Astrocyte of the hippocampus (primary cell): ENCODE data around the gene TANC1.

ENCODE experiments used
- DNase-seq: peaks from one replicate; pipeline ENCODE4 v3.0.0; 2011; ENCODE audit warnings: low read depth, low spot score

Gene TANC1

DNA sequence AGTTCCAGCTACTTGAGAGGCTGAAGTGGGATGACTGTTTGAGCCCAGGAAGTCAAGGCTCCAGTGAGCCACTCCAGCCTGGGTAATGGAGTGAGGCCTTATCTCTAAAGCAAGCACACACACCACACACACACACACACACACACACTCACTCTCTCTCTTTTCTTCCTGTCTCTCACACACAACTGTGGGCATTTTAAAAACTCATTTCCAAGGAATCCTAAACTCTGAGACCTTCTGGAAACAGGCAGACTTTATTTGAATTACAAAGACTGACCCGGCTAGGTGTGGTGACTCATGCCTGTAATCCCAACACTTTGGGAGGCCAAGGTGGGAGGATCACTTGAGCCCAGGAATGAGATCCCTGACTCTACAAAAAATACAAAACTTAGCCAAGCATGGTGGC lies 296.7 kb downstream of the TANC1 start:
- DNase-seq, result peak; percentile 74

DNA sequence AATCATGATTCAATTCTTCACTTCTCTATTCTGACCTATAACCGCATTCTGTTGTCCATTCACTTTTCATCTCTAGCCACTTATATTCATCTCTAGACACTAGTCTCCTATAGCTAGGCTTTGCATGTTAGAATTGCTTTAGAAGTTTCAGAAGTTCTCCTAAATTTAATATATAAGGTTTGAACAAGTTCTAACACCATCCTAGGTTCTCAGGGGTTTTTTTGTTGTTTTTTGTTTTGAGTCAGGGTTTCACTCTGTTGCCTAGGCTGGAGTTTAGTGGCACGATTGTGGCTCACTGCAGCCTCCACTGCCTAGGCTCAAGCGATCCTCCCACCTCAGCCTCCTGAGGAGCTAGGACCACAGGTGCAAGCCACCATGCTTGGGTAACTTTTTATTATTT lies 298.1 kb downstream of the TANC1 start:
- no peak for DNase-seq

DNA sequence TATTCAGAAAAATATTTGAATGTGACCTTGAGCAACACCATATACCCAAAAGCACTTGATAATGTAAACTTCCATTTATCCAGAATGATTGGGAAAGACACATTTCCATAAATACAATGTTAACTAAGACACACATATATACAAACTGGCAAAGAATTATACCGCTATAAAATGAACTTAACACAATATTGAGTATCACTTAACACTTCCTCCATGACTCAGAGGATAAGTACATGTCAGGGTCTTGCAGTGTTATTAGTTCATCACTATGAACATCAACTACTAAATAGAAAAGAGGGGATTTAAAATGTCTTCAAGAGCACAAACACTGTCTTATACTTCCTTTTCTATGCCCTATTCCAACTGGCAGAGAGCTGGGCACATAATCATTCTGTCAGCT lies 299.5 kb downstream of the TANC1 start:
- DNase-seq, result no peak

DNA sequence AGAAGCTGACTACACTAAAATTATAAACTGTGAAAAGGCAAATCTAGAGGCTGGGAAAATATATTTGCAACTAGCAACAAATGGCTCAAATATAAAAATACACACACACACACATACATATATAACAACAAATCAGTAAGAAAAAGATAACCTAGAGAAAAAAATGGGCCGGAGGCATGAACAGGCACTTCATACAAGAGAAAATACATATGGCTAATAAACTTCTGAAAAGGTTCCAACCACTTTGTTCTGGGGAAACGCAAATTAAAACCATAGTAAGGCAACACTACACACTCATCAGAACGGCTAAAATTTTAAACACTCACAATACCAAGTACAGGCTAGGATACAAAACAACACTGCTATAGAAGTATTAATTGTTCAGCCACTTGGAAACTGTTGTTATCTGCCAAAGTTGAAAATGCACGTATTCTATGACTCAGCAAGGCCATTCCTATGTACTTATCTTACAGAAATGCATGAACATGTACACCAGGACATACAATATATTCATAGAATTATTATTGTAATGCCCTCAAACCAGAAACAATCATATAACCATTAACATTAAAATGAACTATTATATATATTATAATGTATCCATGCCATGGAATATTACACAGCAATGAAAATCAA lies 302.4 kb downstream of the TANC1 start:
- no peak for DNase-seq

DNA sequence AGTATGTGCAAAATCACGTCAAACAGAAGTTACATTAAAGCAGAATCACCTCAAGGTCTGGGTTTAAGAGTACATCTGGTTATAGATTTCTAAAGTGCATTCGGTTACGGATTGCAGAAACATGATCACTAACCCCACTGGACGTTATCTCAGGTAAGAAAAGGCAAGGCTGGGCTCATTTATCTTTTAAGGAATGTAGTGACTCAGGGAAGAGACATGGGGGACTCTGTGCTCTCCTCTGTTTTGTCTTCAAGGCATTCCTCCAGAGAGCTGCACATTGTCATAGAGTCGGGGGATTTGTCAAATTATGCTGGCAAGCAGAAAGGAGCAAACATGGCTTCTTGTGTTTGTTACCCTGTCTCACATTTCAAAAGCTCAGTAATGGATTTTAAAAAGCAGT lies 303.7 kb downstream of the TANC1 start:
- no peak for DNase-seq

DNA sequence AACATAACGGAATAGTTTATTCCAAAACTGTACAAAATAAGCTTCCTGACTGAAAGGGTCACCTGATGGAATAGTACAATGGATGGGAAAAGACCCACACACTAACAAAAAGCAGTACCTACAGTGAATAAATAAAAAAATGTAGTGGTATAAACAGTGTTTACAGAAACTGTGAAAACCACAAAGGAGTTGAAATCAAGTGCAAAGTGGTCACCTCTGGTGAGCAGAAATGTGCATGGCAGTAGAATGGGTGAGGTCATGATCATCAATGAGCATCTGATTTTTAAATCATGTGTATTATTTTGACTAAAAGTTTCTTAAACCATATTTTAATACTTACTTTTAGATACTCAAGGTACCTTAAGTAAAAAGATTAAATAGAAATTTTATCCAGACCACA lies 306.7 kb downstream of the TANC1 start:
- no peak for DNase-seq

DNA sequence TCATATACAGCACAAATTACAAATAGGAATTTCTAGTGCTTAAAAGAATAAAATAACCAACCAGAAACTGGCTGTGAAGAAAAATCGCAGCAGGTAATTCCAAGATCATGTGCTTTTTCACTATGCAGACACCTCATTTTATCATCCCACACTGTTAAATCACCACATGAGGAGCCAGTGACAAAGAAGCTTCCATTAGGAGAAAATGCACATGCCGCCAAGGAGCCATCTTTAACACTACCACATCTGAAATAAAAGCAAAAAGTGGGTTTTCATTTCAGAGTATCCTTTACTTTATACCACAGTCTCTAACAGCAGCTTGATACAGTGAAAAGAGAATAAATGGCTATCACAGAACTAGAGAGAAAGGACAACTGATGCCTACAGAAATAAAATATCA lies 311.3 kb downstream of the TANC1 start:
- DNase-seq, result no peak

DNA sequence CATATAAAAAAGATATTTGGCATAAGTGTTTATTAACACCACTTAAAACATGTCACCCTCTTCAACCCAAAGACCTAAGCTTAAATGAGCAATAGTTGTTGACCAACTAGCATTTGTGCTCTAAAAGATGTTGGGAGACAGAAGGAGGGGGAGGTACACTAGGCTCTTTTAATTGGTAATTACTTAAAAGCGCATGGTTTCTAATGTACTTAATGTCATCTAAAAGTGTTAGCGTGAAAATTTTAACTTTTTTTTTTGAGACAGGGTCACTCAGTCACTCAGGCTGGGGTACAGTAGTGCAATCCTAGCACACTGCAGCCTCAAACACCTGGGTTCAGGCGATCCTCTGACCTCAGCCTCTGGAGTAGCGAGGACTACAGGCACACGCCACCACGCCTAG lies 312.6 kb downstream of the TANC1 start:
- DNase-seq, result no peak
